Urinary bladder (tissue), 4 donors: Measurements from ENCODE around the gene SSH2. TPM values are rescaled to one million over a fixed set of nuclear protein-coding genes. Genes with fewer than 3 reads are reported as not detected.
"Not testable (repeated sequence)": the region's sequence is repeated elsewhere in the genome, so short reads cannot be mapped to it uniquely, and the experiment has no call there.

ENCODE experiments used
- DNase-seq: peaks from one replicate; pipeline ENCODE4 v3.0.0-alpha.2; 2015; ENCODE audit errors: extremely low spot score
- H3K27ac ChIP-seq: one replicate; pipeline ENCODE4 v1.5.1; 2013; ENCODE audit warnings: low read depth, mild to moderate bottlenecking, moderate library complexity
- H3K36me3 ChIP-seq: one replicate; pipeline ENCODE4 v1.6.1; 2013; ENCODE audit warnings: mild to moderate bottlenecking, moderate library complexity; ENCODE audit not compliant: insufficient read depth
- H3K4me1 ChIP-seq: one replicate; pipeline ENCODE4 v1.6.1; 2013; ENCODE audit warnings: mild to moderate bottlenecking, moderate library complexity; ENCODE audit not compliant: insufficient read depth
- H3K4me3 ChIP-seq: one replicate; pipeline ENCODE4 v1.5.1; 2013; ENCODE audit warnings: low read depth, low read length
- WGBS: extraction: QIAGEN DNeasy Blood & Tissue Kit; methylation state at CpG from one replicate; pipeline ENCODE4 v1.1.7; 2013; 5-methylcytosine and 5-hydroxymethylcytosine counted together
- polyA plus RNA-seq: library from polyadenylated mRNA; stranded (reverse); fragments of 200-250 nt; gene quantifications from one replicate; pipeline ENCODE4 v1.2.3, GENCODE V29; 2013
- total RNA-seq: library from RNA; depleted of rRNA; stranded (reverse); fragments of >200 nt; gene quantifications from one replicate; pipeline ENCODE4 v1.2.3, GENCODE V29; 2014
- donor health status: healthy with polysubstance abuse.
- donor health status: healthy.

Gene SSH2
- total and polyA plus RNA-seq, 2 donors = 11.9 to 18.0 TPM

DNA sequence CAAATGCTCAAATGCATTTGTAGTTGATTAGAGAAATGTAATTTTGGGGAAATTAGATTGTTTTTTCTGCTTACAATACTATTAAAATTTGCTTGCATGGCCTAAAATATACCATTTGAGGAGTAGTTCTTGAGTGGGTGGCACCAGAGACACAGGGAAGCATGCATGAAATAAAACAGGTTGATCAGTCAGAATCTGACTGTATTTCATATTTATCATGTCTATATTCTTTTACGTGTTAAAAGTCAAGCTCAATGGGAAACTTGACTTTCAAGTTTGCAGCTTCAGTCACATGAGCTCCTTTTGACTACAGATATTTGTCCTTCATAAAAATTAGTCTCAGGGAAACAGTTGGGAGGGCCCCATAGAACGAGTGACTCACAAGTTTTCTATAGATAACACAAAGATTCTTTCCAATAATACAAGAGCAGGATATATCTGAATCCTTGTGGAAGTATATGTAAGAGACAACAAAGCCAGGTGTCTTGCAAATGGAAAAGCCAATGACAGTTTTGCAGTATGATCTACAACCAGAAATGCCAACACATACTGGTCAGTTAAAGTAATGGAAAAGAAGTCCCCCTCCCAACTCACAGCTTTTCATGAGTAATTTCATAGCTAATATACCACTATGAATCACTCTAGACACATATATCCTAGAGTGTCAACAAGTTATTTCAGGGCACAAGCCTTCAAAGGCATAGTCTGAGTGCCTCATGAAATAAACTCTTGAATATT lies 265.1 kb downstream of the SSH2 start:
- H3K27ac ChIP-seq = peak overlapping the region; percentile 50
- H3K4me1 ChIP-seq = no peaks in the 10 kb centered on the region
- H3K4me3 ChIP-seq = no peak overlapping the region
- WGBS = 59% methylated on average over 2 of the region's 2 CpGs
- peaks cover 3% of the 10 kb centered on the region for H3K36me3 ChIP-seq
- DNase-seq = no peak

DNA sequence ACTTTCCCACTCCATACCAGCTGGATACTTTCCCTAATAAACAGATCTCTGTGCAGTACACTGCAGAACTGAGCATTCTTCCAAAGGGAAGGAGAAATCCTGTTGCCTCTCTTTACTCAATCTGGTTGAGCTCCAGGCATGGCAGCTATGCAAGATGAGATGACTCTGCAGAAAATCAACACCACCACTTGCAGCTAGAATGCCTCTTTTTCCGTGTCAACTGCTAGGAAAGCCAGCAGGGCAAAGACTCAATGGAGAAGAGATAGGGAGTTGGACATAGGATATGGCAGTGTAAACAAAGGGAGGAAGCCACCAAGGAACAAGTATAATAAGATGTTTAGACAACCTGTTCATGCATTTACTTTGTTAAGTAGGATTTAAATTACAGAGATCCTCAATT lies 266.9 kb downstream of the SSH2 start:
- peaks cover 5% of the 10 kb centered on the region for H3K36me3 ChIP-seq
- no peaks in the 10 kb centered on the region for H3K4me1 ChIP-seq
- no peak overlapping the region for H3K27ac ChIP-seq
- H3K4me3 ChIP-seq = no peak overlapping the region
- DNase-seq = no peak
- 31% methylated on average over 1 of the region's 1 CpG for WGBS

DNA sequence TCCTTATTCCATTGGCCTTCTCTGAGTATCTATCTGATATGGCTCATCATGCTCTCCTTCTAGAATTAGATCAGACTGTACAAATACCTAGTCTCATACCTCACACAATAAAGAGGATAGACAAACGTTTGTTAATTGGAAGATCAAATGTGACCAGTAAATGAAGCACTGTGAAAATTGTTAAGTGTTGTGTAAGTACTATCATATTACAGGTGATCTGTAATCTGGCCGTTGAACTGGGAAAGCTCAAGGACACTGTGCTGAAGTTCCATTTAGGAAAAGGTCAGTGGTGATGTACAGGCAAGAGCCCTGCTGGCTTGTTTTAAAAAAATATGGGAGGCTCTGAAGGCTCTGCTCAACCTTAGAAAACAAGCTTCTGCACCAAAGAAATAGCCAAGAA lies 268.8 kb downstream of the SSH2 start:
- 80% methylated on average over 2 of the region's 2 CpGs for WGBS
- H3K27ac ChIP-seq = no peak overlapping the region
- H3K36me3 ChIP-seq = peaks cover 1% of the 10 kb centered on the region
- no peak for DNase-seq
- H3K4me3 ChIP-seq = no peak overlapping the region
- H3K4me1 ChIP-seq = no peaks in the 10 kb centered on the region

DNA sequence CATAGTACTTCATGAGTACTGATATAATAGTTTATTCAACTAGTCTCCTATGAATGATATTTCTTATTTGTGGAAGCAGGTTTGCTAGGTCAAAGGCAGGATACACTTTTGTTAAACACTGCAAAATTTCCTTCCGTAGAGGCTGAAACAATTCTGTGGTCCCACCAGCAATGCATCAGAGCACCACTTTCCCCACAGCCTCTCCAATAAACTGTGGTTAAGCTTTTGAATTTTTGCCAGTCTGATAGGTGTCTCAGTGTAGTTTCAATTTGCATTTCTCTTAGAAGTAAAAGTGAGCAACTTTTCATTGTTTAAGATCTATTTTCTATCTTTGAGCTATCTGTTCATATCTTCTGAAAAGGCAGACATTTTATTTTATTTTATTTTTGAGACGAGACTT lies 270.9 kb downstream of the SSH2 start:
- H3K4me3 ChIP-seq = no peak overlapping the region
- 85% methylated on average over 2 of the region's 2 CpGs for WGBS
- H3K27ac ChIP-seq = no peak overlapping the region

DNA sequence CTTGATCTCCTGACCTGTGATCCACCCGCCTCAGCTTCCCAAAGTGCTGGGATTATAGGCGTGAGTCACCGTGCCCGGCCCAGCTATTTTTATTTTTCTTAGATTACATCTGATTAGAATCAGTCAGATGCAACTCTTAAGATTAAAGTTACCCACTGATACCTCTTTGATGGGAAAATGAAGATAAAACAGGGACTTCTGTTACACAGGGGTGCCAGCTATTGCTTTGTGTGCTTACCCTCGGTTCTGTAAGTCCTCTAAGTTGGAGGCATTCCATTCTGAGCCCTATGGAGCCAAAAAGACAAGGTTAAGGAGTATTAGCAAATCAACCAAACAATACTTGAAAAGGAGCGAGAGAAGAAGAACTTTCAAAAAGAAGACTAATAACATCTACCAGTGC lies 274.7 kb downstream of the SSH2 start:
- no peak overlapping the region for H3K27ac ChIP-seq
- 90% methylated on average over 6 of the region's 6 CpGs for WGBS
- DNase-seq = no peak
- H3K4me3 ChIP-seq = no peak overlapping the region
- peaks cover 2% of the 10 kb centered on the region for H3K4me1 ChIP-seq
- peaks cover 1% of the 10 kb centered on the region for H3K36me3 ChIP-seq

More for the DNA sequence above, 270.9 kb downstream of the SSH2 start:
- Histone ChIP-seq H3K36me3 (peaks cover 1% of the 10 kb centered on the region), H3K4me1 (peaks cover 2% of the 10 kb centered on the region)
- DNase-seq = no peak

DNA sequence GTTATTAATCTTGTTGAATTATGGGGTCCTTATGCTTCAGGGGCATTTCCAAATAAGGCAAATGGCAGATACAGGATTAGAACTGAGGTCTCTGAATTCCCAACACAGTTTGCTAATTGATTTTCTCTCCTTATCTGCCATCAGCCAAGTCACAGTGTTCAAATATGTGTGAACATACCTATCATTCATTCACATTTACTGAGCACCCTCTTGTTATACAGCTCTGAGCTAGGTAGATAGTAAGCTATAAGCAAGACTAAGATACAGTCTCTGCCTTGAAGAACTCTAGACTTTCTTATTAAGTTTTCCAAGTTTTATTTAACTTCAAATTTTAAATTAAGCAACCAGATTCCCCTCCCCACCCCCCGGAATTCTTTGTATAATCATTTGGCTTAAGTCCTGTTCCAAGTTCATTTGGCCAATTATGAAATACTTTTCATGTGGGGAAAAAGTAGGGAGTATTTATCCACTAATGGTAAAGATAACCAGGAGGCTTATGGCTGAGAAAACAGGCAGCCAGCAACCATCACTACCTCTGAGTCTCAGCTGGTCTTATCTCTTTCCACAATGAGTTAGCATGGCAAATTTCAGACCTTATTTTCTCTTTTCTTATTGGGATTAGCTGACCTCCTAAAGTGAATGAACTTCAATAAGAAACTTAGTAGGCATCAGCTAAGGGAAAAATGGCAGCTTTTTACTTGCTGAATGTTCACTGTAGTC lies 275.9 kb downstream of the SSH2 start:
- Histone ChIP-seq H3K27ac (no peak overlapping the region), H3K36me3 (no peaks in the 10 kb centered on the region), H3K4me3 (no peak overlapping the region), H3K4me1 (peaks cover 2% of the 10 kb centered on the region)
- 63% methylated on average over 1 of the region's 1 CpG for WGBS
- DNase-seq = no peak

DNA sequence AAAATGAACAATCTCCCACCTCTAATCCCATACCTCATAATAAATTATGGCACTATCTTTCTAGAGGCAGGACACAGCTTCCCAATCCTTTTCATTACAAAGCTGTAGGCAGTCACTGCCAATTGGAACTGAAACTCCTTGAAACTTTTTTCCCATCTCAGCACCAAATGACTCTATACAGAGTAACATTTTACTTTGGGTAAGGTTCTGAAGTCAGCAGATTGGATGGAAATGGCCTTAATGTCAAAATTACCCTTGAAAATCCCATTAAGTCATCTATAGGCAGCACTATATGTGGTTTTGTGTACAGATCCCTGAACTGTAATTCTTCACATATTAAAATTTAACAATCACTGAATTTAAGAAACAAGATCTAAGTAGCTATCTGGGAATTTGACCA lies 277.1 kb downstream of the SSH2 start:
- H3K36me3 ChIP-seq = no peaks in the 10 kb centered on the region
- H3K4me3 ChIP-seq = no peak overlapping the region

DNA sequence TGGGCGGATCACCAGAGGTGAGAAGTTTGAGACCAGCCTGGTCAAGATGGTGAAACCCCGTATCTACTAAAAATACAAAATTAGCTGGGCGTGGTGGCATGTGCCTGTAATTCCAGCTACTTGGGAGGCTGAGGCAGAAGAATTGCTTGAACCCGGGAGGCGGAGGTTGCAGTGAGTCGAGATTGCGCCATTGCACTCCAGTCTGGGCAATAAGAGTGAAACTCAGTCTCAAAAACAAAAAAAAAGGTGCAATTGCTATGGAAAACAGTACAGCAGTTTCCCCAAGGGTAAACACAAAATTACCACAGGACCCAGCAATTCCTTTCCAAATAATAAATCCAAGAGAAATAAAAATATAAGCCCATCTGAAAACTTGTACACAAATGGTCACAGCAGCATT lies 278.1 kb downstream of the SSH2 start:
- WGBS = 96% methylated on average over 7 of the region's 7 CpGs
- not testable (repeated sequence) for H3K36me3 ChIP-seq, H3K4me3 ChIP-seq, DNase-seq, H3K27ac ChIP-seq, H3K4me1 ChIP-seq

More for the DNA sequence above, 277.1 kb downstream of the SSH2 start:
- H3K4me1 ChIP-seq = peaks cover 2% of the 10 kb centered on the region
- no peak for DNase-seq
- no peak overlapping the region for H3K27ac ChIP-seq

DNA sequence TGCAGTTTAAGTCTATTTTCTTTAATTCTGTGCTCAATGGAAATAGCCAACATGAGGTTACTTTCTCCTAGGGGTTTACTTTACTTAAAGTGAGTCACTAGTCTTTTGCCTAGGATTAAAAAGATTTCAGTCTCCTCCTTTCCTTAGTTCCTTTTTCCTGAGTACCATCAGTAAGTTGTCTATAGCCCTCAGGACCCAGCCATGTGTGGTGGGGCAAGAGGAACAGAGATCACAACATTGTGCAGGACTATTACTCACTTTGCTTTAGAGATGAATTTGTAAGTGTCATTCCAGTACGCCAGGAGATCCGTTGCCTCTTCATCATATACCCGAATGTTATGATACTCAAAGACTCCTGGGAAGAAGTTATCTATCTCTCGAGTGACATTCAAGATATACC lies 279.6 kb downstream of the SSH2 start:
- Histone ChIP-seq H3K27ac (no peak overlapping the region), H3K4me1 (peaks cover 2% of the 10 kb centered on the region), H3K36me3 (no peaks in the 10 kb centered on the region), H3K4me3 (no peak overlapping the region)
- DNase-seq = no peak
- 89% methylated on average over 4 of the region's 4 CpGs for WGBS

DNA sequence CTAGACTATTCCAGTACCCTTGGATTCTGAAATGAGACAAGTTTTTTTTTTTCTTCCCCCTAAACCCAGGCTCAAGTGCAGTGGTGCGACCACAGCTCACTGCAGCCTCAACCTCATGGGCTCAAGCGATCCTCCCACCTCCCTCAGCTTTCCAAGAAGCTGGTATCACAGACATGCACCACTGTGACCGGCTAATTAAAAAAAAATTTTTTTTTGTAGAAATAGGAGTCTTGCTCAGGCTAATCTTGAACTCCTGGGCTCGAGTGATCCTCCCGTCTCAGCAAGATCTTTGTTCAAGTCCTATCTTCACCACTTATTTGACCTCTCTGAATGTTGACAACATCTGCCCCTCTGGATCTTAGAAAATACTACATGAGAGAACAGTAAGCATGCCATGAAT lies 280.7 kb downstream of the SSH2 start:
- Histone ChIP-seq H3K36me3 (no peaks in the 10 kb centered on the region), H3K4me1 (no peaks in the 10 kb centered on the region), H3K4me3 (no peak overlapping the region), H3K27ac (no peak overlapping the region)
- DNase-seq = no peak
- 97% methylated on average over 5 of the region's 5 CpGs for WGBS

DNA sequence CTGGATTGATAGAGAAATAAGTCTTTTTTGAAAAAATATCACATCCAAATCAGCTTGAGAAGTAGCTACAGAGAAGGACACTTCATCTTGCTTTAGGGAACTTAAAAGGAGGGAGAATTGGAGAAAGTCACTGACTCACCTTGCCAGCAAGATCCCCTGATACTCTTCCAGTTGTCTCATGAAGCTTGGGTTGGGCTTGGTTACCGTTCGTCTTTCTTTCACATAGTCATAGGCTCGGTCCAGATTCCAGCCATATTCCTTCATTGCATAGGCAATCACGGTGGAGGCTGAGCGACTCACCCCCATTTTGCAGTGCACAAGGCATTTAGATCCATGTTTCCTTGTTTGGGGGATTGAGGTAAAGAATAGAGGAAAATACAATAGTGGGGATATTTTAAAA lies 282.0 kb downstream of the SSH2 start:
- Histone ChIP-seq H3K27ac (no peak overlapping the region), H3K36me3 (no peaks in the 10 kb centered on the region), H3K4me3 (no peak overlapping the region), H3K4me1 (no peaks in the 10 kb centered on the region)
- whole genome bisulfite sequencing = 93% methylated on average over 5 of the region's 5 CpGs
- DNase-seq = no peak

DNA sequence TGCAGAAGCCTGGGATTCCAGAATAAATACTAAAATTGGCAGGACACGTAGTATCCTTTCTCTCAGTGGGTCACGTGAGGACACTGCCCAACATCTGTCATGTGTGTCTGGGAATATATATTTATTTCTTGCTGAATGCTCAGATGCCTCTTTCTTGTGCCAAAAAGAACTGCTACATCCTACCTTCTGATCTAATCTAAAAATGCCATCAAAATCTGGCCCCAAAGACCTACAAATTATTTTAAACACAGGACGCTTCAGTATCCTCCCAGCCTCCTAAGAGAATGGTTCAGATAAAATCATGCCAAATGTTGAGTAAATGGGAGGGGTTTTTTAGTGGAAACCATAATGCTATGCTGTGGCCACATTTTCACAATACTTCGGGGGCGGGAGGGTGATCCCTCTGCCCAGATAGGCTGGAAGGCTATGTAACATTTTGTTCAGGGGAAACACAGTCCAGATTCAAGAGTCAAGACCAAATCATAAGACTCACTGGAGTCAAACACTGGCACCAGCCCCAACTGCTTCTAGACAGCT lies 284.4 kb downstream of the SSH2 start:
- DNase-seq = peak; percentile 42
- Histone ChIP-seq H3K36me3 (no peaks in the 10 kb centered on the region), H3K4me3 (no peak overlapping the region), H3K27ac (peak overlapping the region; percentile 48), H3K4me1 (no peaks in the 10 kb centered on the region)
- WGBS = 11% methylated on average over 5 of the region's 5 CpGs

DNA sequence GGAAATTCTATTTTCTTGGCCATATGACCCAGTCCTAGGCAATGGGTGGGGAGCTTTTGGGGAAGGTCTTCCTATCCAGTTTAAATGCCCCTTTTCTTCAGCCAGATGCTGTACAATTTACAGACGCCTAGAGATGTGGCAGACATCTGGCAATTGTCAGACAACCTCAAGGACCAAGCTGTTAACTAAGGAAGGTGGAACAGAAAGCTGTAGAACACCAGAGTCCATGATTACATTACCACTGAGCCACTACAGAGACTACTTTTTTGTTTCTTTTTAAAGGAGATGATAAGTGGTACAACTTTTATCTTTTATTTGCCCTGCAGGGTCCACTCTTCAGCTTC lies 286.2 kb downstream of the SSH2 start:
- DNase-seq = no peak
- no peaks in the 10 kb centered on the region for H3K4me1 ChIP-seq
- WGBS = 72% methylated on average over 1 of the region's 1 CpG
- no peak overlapping the region for H3K27ac ChIP-seq
- no peak overlapping the region for H3K4me3 ChIP-seq
- no peaks in the 10 kb centered on the region for H3K36me3 ChIP-seq

DNA sequence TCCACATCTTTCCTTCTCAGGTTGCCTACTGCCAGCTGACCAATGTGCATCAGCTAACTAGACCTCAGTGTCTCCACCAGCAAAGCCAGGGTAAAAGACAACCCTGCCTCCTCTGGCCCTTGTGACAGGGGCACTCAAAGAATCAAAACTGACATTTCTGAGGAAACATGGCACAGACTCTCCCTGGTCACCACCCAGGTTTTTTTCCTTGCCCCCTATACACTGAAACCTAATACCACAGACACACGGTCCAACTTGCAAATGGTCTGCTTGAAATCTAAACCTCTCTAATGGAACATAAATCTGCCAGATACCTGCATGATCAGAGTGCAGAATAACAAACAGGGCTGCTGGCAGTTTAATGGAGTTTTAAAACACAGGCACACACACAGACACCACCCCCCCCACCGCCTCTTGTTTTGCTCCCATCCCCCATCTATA lies 287.8 kb downstream of the SSH2 start:
- Histone ChIP-seq H3K36me3 (no peaks in the 10 kb centered on the region), H3K27ac (no peak overlapping the region), H3K4me3 (no peak overlapping the region), H3K4me1 (no peaks in the 10 kb centered on the region)
- 66% methylated on average over 2 of the region's 2 CpGs for WGBS
- no peak for DNase-seq
